HG03039 (cell line): ENCODE measurements around the gene P3H2.
"Not testable (repeated sequence)": the region's sequence is repeated elsewhere in the genome, so short reads cannot be mapped to it uniquely, and the experiment has no call there.

Experiments used
- ATAC-seq: cut with Tn5 transposase; IDR thresholded peaks from one replicate; pipeline ENCODE4 v1.9.1; 2021; ENCODE audit warnings: mild to moderate bottlenecking, moderate library complexity; ENCODE audit not compliant: unreplicated experiment

P3H2 gene

GRCh38 chr3:190088890-190089289 lies 31.8 kb downstream of the P3H2 start:
- no peak for ATAC-seq

GRCh38 chr3:190086191-190086590 lies 34.5 kb downstream of the P3H2 start:
- ATAC-seq, result no peak

- no peak for ATAC-seq
These were observed 35.7 kb downstream of the P3H2 start for GRCh38 chr3:190084983-190085382.

DNA sequence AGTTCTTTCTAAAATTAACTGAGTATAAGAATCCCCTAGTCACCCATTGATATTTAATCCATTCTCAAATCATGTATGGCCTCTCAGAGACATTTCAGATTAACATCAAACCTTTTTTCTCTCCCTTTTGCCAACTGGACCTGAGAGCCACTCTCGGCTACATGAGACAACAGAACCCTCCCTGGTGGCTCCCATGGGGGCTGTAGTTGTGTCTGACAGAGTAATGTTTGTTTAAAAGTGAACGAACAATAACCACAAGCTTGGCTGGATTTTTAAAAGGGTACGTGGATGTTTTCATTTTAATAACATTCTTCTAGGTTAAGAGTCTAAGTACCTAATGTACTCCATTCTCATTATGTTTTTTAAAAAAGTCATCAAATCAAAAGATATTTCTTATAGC lies 37.1 kb downstream of the P3H2 start:
- no peak for ATAC-seq

DNA sequence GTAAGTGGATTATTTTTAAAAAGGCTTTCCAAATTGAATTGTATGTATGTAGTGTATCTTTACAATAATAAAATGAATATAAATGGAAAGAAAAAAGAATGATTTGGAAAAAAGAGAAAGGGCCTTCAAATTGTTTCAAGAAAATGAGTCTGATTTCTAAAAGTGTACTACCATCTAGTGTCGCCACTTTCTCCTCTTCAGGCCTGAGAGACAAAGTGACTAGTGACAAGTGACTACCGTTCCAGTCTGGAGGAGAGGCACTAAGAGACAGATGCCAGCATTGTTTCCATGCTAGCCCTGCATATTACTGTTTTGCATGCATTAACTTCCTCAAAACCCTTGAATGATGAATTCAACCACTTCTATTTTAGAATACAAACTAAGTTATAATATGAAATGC lies 39.3 kb downstream of the P3H2 start:
- ATAC-seq, result no peak

DNA sequence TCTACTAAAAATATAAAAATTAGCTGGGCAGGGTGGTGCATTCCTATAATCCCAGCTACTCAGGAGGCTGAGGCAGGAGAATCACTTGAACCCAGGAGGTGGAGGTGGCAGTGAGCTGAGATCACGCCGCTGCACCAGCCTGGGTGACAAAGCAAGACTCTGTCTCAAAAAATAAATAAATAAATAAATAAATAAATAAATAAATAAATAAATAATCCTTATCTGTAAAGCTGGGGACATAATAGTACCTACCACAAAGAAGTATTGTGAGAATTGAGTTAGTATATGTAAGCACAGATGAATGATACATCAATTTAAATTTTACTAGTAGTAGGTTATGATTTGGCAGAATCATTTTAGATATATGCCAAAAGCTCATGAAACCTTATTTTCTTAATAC lies 41.5 kb downstream of the P3H2 start:
- not testable (repeated sequence) for ATAC-seq

- ATAC-seq, result no peak
These were observed 43.2 kb downstream of the P3H2 start for GRCh38 chr3:190077395-190078045.

DNA sequence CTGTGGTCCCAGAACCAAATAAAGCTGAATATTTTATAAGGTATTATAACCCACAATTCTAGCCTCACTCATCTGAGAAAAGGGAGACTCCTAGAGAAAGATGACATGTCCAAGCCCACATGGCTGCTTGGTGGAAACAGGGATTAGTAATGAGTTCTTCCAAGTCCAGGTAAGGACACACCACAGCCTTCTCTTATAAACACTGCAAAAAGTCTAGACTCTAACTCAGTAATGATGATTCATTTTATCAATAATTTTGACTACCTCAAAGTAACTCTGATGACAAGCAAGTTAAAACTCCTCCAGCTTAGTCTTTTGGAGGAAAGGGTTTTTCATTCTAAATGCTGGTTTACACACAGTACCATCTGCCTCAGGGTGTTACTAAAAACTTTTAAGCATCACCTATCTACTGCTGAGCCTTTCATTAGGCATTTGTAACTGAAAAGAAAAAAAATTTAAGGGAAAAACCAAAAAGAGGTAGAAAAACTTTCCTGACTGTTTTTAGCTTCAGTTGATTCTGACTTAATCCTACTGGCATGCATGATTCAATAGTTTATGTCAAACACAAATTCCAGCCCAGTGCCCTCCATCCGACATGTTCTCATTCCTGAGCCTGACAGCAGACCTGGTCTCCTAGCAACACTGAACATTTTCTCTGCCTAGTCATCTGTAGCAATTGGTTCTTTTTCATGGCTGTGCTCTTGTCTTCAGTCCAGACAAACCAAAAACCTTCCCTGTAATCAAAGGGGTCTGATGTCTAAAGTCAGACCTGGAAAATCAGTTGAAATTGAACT lies 43.9 kb downstream of the P3H2 start:
- no peak for ATAC-seq

- ATAC-seq, result no peak
These were observed 44.6 kb downstream of the P3H2 start for GRCh38 chr3:190076136-190076535.

GRCh38 chr3:190074817-190075216 lies 45.9 kb downstream of the P3H2 start:
- no peak for ATAC-seq

DNA sequence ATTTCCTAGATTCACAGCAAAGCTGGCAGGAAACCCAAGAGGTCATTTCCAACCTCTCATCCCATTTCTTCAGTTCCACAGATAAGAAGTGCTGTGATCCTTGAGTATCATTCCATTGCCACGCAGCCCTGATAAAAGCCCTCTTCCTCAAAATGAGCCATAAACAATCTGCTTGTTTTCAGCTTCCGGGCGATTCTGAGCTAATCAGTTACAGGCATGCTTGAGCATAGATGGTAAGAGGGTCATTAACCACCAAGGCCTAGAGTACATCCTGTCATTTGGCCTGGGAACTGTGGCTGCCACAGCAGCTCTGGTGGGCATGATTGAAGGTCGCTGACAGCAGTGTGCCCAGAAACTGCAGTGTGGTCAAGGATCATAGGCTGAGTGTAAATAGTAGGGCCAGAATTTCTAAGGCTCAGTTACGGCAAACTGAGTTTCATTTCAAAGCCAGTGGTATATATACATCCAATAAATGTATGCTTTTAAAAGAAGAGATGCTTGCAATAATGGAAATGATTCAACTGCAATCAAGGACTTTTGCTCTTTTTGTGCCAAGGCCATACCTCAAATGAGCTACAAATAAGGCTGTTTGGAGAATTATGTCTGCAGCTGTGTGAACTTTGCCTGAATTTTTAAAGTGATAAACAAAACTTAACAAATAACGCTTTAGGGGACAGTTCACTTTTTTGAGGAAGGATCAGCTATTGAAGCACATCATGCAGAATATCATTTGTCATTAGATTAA lies 47.3 kb downstream of the P3H2 start:
- no peak for ATAC-seq

GRCh38 chr3:190072856-190073255 lies 47.8 kb downstream of the P3H2 start:
- no peak for ATAC-seq

DNA sequence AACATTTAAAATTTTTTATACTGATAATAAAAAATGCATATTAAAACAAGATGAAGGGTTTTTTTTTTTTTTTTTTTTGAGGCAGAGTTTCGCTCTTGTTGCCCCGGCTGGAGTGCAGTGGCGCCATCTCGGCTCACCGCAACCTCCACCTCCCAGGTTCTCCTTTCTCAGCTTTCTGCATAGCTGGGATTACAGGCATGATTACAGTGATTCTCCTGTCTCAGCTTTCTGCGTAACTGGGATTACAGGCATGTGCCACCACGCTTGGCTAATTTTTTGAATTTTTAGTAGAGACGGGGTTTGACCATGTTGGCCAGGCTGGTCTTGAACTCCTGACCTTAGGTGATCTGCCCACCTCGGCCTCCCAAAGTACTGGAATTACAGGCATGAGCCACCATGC lies 48.8 kb downstream of the P3H2 start:
- not testable (repeated sequence) for ATAC-seq

GRCh38 chr3:190070622-190071347 lies 49.9 kb downstream of the P3H2 start:
- ATAC-seq, result no peak

GRCh38 chr3:190065204-190065603 lies 55.5 kb downstream of the P3H2 start:
- no peak for ATAC-seq

- ATAC-seq, result no peak
These were observed 56.0 kb downstream of the P3H2 start for GRCh38 chr3:190064659-190065058.

DNA sequence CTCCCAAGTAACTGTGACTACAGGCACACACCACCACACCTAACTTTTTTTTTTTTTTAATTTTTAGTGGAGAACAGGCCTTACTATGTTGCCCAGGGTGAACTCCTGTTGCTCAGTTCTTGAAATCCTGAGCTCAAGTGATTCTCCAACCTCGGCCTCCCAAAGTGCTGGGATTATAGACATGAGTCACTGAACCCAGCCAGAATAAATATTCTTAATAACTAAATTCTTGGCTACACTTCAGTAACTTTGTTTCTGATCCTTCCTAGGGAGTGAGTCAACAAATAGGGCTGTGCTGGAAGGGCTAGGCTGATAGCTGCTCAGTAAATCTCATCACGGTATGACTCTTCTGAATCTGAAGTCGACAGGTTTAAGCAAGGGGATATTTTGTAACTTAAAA lies 56.6 kb downstream of the P3H2 start:
- ATAC-seq, result no peak

- no peak for ATAC-seq
These were observed 57.2 kb downstream of the P3H2 start for GRCh38 chr3:190063490-190063889.

DNA sequence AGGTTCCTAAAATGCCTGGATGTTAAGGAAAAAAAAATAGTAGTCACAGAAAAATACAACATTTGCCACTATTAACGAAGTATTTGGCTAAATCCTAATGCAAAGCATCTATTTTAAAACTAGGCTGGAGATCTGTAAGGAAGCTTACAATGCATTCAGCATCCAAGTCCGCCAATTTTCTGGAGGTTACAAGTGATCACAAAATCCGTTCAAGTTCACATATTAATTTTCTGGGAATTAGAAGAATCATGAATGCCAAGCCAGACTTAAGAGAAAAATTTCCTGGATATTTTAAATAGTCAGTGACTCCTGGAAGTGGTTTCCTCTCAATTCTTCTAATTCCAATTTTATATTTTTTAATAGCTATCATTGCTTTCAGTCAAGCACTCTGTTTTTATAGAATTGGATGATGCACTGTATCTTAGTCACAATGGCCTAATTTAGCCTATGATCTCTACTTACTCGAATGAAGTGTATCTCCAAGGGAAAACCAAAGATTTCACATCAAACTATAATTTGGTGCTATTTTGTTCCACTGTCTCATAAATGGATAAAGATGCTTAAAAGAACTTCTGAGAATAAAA lies 60.4 kb downstream of the P3H2 start:
- ATAC-seq, result no peak

DNA sequence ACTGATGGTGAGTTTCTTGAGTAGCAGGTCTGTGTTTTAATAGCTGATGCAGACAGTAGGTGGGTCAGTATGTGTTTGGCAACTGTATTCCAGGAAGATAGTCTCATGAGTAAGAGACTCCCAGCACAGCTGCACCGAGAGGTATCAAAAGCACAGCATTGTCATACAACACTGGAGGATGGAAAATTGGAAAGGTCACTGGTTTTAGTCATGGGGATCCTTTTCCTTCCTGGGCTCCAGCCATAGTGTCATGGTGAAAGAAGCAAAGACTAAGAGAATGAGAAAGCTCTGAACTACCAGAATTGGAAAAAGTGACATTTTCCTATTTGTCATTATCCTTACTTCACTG lies 61.5 kb downstream of the P3H2 start:
- no peak for ATAC-seq
